ENCODE results near the gene CDK11B.

The CDK11B gene

DNA sequence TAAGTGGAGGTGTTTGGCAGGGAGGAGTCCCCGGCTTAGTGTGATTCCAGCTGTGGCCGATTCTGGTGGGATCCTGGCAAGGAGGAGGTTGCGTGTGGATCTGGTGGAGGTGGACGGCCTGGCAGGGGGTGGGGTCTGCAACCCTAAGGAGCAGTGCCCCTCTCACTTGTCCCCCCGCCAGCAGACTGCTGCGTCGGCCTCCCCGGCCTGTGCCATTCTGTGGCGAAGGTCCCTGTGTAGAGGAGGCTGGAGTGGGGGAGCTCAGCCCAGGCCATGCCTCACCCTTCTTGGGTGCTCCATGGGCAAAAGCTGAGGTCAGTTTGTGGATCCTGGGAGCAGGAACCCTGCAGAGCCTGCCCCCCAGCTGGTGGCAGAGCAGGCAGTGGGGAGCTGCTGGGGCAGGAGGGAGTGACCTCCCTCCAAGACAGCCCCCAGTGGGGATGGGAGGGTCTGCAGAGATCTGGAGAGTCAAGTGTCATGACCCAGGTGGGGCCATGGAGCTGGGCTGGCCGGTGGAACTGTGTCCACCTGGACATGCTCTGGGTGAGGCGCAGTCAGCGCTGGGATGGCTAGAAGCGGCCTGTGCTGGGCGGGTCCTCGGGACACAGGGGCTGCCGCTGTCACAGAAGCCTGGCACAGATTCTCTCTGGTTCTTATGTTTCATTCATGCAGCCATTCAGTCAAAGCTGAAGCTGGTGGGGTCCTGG, 38.2 kb downstream of the CDK11B start:
- H3K4me3 ChIP-seq: no peak overlapping the region
- no peak overlapping the region for H3K27ac ChIP-seq

DNA sequence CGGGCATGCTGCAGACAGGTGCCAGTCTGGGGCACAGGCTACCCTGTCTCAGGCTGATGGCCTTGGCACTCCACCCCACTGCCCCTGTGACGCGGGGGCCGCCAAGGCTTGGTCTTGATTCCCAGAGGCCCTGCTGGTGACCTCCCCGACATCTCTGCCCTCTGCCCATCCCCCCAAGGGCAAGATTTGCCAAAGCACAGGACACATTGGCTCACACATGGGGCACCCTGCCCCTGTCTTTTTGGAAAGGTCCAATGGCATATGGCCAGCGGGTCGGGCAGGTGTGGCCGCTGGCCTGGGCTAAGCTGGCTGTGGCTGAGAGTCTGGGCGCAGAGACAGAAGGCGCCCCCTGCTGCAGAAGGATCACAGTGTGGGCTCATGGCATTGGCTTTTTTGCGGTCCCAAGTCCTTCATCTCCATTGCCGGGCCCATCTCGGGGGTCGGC, 38.9 kb downstream of the CDK11B start:
- Histone ChIP-seq H3K4me3 (no peak overlapping the region), H3K27ac (no peak overlapping the region)

DNA sequence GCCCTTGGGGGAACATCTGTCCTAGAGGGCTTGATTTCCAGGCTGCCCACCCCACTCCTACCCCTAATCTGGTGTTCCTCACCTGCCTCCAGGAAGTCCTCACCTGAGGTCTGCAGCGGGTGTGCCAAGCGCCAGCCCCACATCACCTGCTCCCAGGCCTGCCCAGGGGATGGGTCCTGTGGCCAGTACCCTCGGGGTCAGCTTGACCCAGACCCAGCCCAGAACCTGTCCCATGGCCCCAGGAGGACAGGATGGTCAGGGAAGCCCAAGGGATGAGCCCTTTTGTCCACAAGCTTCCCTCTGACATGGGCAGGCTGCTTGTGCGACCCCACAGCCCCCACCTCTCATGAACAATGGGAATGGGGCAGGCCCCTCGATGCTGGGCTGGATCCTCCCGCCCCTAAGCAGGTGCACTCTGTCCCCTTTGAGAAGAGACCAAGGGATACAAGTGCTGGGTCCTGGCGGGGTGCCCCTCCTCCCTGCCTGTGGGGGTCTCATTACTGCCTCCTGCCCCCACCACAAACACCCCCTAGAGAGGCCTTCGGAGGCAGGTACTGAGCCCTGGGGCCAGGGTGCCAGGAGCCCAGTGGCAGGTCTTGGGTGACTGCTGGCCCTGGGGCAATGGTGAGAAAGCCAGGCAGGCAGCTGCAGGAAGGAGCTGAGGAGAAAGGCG, 40.3 kb downstream of the CDK11B start:
- Histone ChIP-seq H3K27ac (no peak overlapping the region), H3K4me3 (no peak overlapping the region)

DNA sequence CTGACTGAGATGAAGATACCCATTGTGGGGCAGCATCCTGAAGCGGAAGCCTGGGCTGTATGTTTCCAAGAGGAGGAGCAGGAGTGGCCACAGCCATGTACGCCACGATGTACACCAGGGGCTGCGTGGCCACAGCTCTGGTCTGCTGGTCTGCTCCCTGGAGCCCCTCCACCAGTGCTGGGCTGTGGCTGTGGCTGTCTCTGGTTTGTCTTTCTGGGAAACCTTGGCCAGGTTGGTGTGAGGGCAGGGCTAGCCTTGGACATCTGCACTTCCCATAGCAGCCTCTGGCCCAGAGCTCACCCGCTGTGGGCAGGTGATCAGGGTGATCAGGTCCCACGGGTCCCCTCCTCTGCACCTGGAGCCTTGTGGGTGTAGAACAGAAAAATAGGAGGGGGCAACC, 40.9 kb downstream of the CDK11B start:
- Histone ChIP-seq H3K4me3 (no peak overlapping the region), H3K27ac (no peak overlapping the region)

DNA sequence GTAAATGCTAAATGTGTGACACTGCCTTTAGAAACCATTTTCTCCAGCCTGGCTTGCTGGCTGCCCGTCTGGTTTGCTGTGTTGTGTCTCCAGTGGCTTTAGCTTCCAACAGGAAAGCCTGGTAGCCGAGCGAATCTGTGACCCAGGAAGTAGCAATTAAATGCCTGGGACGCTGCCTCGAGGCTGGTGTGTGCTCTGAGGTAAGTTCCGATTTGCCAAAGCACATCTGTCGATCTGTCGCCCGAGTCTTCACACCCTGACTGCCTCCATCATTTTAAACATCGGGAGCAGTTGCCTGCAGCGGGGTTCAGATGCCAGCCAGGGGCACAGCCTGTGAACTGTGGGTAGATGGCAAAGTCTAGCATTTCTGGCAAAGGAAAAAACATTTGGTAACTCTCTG, 41.3 kb downstream of the CDK11B start:
- Histone ChIP-seq H3K27ac (no peak overlapping the region), H3K4me3 (no peak overlapping the region)

DNA sequence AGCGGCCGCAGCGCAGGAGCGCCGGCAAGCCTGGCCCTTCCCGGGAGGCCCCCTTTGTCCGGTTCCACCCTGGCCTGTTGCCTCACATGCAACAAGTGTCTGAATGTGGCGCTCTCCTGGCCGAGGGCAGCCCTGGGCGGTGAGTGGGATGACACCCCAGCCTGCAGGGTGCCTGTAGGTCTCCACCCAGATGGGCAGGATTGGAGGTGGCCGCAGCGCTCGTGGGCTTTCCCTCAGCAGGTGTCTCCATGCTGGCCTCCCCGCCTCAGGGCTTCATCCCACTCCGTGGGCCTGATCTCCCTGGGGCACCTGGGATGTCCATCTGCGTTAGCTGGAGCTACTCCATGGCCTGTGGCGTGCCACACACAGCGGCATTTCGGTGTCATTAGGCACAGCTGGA, 42.0 kb downstream of the CDK11B start:
- peak overlapping the region in 10 of 21 experiments; percentile 97 to 100 (median 99) for H3K27ac ChIP-seq
- H3K4me3 ChIP-seq: peak overlapping the region; percentile 83 to 97 (median 95)

DNA sequence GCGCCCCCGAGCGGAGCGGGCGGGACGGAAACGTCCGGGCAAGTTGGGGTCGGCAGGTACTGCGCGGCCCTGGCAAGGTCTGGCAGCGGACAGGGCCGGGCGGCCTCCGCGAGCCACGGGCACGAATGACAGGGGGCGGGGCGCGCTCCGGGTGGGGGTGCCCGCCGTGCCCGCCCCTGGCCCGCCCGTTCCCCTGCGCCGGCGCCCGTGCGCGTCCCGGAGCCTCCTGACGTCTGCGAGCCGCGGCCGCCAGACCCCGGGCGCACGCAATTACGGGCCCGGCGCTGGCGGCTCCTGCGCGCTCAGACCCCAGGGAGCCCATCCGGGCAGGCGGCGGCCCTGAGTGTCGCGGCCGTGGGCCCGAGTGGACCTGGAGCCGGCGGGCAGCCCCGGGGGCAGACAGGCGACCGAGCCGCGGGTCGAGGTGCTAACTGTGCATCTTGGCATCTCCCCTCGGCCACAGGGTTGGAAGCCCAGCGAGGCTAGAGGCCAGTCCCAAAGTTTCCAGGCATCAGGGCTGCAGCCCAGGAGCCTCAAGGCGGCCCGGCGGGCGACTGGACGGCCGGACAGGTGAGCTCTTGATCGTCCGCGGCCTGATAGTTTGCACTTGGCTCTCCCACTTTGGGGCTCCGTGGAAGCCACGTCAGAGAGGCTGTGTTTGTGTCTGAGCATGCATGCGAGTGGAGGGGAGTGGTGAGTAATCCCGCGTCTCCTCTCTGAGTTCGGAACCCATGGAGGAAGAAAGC, 42.6 kb downstream of the CDK11B start:
- Histone ChIP-seq H3K4me3 (peak overlapping the region; percentile 83 to 97 (median 95)), H3K27ac (peak overlapping the region; percentile 96 to 100 (median 99))

DNA sequence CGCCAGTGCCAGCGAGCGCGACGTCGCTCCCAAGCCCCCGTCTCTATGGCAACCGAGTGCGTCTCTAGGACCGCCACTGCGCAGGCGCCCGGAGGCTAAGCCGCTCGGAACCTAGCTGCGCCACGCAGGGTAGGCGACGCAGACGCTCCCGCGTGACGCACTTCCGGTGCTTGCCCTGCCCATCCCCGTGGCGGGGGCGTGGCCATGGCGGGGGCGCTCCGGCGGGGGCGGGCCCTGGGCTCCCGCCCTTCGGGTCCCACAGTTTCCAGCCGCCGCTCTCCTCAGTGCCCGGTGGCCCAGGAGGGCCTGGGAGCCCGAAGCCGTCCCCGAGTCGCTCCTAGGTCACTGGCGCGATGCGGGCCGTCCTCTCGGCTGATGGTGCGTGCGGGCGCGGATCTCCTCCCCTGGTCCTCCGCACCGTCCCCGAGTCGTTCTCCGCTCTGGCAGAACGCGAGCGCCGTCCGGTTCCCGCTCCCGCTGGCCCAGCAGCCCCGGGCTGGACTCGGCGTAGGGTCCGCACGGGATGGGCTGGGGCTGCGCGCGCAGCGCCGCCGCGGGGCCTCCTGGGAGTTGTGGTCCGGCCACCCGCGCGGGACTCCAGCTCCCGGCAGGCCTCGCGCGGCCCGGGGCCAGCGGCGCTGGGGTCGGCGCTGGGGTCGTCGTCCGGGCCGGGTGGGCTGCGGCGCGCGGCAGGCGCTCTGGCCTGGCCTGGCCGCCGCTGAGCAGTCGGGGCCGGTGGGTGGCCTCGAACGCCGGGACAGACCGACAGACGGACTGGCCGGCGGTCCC, 43.4 kb downstream of the CDK11B start, which contains the start of gene MIB2:
TSS of gene MIB2 (plus strand) at position 245 of the 789 bp plus-strand sequence. CDS start 7,953 bp downstream, outside the sequence.
- peak within 1 kb of the TSS; percentile 83 to 97 (median 95) for H3K4me3 ChIP-seq
- peak within 1 kb of the TSS; percentile 96 to 100 (median 99) for H3K27ac ChIP-seq

DNA sequence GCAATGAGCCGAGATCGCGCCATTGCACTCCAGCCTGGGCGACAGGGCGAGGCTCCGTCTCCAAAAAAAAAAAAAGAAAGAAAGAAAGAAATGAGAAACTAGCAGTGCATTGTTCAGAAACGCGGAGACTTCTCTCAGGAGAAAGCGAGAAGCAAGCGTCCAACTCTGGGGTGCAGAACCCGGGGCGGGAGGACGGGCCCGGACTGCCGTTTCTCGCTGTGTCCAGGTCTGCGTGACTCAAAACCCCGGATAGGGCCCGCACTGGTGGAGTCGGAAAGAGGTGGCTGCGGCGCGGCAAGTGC, 43.9 kb downstream of the CDK11B start:
- H3K27ac ChIP-seq: peak overlapping the region in 20 of 21 experiments; percentile 96 to 100 (median 99)
- peak overlapping the region; percentile 83 to 97 (median 95) for H3K4me3 ChIP-seq

DNA sequence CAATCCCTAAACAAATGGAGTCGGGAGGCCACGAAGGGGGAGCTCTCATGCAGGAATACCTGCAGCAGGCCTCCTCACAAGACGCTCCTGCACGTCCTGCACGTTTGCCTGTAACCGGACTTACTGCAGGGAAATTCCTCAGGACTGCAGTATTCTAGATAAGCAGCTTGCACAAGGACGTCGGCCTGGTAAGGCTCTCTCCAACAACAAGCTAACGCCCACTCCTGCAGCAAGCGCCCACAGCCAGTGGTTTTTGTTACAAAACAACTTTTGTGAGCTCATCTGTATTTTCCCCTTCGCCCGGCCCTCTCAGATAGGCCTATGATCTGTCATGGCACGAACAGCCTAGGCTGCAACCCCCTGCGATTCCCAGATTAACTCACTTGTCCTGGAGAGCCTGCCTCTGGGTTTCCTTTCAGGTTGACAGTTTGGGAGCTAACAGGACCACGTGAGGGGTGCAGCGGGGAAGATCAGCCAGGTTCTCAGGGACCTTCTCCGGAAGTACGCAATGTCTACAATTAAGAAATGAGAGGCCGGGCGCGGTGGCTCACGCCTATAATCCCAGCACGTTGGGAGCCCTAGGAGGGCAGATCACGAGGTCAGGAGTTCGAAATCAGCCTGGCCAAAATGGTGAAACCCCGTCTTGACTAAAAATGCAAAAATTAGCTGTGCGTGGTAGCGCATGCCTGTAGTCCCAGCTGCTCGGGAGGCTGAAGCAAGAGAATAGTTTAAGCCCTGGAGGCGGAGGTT, 44.4 kb downstream of the CDK11B start:
- peak overlapping the region in 20 of 21 experiments; percentile 96 to 100 (median 99) for H3K27ac ChIP-seq

DNA sequence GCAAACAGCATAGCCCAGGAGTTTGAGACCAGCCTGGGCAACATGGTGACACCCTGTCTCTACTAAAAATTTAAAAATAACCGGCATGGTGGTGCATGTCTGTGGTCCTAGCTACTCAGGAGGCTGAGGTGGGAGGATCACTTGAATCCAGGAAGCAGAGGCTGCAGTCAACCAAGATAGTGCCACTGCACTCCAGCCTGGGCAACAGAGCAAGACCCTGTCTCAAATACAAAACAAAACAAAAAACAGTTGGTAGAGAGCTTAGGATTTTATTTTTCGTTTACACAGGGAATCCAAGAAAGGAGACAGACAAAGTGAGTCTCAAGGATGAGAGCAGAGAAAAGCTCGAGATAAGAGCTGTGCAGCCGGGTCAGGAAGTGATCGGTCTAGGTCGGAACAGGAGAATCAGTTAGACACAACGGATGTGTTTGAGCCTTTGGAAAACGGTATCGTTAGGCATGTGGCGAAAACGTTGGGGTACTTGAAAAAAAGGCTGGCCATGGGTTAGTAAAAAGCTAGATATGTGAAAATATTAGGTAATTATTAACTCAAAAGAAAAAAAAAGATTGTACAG, 45.2 kb downstream of the CDK11B start:
- peak overlapping the region in 3 of 7 experiments; percentile 92 to 97 (median 95) for H3K4me3 ChIP-seq

More for the DNA sequence above, 44.4 kb downstream of the CDK11B start:
- H3K4me3 ChIP-seq: peak overlapping the region; percentile 83 to 97 (median 95)

DNA sequence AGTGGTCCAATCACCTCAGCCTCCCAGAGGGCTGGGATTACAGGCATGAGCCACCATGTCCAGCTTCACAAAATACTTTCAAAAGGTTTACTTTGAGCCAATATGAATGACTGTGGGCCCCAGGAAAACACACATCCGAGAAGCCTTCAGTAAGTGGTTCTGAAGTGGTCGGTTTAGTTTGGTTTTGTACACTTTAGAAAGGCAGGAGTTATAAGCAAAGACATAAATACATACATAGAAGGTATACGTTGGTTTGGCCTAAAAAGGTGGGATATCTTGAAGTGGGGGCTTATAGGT, 46.8 kb downstream of the CDK11B start:
- no peak overlapping the region for H3K4me3 ChIP-seq
- H3K27ac ChIP-seq: peak overlapping the region in 3 of 21 experiments; percentile 0 to 37 (median 8)

More for the DNA sequence above, 45.2 kb downstream of the CDK11B start:
- H3K27ac ChIP-seq: peak overlapping the region in 11 of 21 experiments; percentile 11 to 100 (median 99)

DNA sequence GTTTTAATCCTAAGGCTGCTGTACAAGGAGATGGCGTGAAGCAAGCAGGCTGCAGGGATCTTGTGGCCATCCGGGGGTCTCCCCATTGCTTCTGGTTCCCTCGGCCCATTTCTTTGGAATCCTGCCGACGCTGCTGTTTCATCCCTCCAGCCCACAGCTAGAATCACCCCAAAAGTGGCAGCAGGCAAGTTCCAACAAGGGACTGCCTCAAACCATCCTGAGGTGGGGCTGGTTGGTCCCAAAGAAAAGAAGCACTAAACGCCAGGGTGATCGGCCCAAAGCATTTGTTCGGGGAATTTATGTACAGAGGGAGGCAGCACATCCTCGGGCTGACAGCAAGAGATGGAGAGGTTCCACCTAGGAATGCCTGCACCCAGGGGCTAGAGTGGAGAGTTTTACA, 48.0 kb downstream of the CDK11B start:
- Histone ChIP-seq H3K4me3 (no peak overlapping the region), H3K27ac (peak overlapping the region in 4 of 21 experiments; percentile 6 to 39 (median 19))

DNA sequence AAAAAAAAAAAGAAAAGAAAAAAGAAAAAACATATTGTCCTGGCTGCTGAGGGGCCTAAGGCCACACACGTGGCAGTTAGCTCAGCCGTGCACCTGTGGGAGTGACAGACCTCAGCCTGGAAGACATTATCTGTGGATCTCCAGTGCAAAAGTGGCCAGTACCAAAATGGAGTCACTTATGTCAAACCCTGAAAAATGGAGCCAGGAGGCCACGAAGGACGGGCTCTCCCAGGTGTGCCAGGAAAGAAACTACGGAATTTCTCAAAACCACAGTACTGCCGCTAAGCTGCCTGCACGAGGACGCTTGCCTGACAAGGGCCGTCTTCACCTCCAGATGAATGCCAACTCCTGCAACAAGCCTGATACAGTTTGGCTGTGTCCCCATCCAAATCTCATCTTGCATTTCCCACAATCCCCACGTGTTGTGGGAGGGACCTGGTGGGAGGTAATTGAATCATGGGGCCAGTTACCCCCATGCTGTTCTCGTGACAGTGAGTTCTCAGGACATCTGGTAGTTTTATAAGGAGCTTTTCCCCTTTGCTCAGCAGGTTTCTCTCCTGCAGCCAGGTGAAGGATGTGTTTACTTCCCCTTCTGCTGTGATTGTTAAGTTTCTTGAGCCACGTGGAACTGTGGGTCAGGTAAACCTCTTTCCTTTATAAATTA, 48.9 kb downstream of the CDK11B start:
- H3K27ac ChIP-seq: no peak overlapping the region

DNA sequence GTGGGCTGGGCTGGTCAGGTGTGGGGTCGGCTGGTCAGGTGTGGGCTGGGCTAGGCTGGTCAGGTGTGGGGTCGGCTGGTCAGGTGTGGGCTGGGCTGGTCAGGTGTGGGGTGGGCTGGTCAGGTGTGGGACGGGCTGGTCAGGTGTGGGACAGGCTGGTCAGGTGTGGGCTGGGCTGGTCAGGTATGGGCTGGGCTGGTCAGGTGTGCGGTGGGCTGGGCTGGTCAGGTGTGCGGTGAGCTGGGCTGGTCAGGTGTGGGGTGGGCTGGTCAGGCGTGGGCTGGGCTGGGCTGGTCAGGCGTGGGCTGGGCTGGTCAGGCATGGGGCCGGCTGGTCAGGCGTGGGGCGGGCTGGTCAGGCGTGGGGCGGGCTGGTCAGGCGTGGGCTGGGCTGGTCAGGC, 52.6 kb downstream of the CDK11B start:
- no peak overlapping the region for H3K4me3 ChIP-seq
- no peak overlapping the region for H3K27ac ChIP-seq

More for the DNA sequence above, 48.9 kb downstream of the CDK11B start:
- H3K4me3 ChIP-seq: no peak overlapping the region

DNA sequence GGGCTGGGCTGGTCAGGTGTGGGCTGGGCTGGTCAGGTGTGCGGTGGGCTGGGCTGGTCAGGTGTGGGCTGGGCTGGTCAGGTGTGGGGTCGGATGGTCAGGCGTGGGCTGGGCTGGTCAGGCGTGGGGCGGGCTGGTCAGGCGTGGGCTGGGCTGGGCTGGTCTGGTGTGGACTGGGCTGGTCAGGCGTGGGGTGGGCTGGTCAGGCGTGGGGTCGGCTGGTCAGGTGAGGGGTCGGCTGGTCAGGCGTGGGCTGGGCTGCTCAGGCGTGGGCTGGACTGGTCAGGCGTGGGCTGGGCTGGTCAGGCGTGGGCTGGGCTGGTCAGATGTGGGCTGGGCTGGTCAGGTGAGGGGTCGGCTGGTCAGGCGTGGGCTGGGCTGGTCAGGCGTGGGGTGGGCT, 53.1 kb downstream of the CDK11B start:
- Histone ChIP-seq H3K27ac (no peak overlapping the region), H3K4me3 (no peak overlapping the region)

DNA sequence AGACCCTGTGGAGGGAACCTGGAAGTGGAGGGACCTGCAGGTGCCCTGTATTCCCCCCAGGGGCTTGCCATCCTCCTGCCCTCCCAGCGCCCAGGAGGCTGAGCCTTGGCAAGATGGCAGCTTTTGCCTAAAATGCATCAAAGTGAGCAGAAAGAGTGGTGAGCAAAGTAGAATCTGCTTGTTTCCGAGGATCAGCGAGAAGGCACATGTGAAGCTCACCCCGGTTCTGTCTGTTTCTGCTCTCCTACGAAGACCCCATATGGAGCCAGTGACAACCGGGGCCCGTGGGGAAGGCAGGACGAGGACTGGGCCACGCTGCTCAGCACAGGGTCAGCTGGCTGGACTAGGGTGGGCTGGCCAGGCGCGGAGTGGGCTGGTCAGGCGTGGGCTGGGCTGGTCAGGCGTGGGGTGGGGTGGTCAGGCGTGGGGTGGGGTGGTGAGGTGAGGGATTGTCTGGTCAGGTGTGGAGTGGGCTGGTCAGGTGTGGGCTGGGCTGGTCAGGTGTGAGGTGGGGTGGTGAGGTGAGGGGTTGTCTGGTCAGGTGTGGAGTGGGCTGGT, 53.7 kb downstream of the CDK11B start:
- Histone ChIP-seq H3K27ac (no peak overlapping the region), H3K4me3 (no peak overlapping the region)

Data from skin epidermis (tissue), 12 donors.